H9 (cell line): ENCODE results near the gene PRKAG1. TPM values are rescaled to one million over a fixed set of nuclear protein-coding genes. Genes with fewer than 3 reads are reported as not detected.

Experiments used
- DNase-seq: peaks from one replicate; pipeline ENCODE4 v3.0.0-alpha.2; 2017
- H2AFZ ChIP-seq: one replicate; pipeline ENCODE4 v1.6.1; 2013; ENCODE audit warnings: mild to moderate bottlenecking, low read length, control low read depth, moderate library complexity
- H2AK5ac ChIP-seq: 2 replicates; pipeline ENCODE4 v1.6.1; 2013; ENCODE audit warnings: low read length, control low read depth, mixed read lengths; ENCODE audit not compliant: insufficient read length
- H2BK120ac ChIP-seq: one replicate; pipeline ENCODE4 v1.6.1; 2013; ENCODE audit warnings: low read depth, mild to moderate bottlenecking, low read length, control low read depth, inconsistent platforms; ENCODE audit not compliant: poor library complexity, severe bottlenecking
- H2BK12ac ChIP-seq: 2 replicates; pipeline ENCODE4 v1.6.1; 2013; ENCODE audit warnings: low read length, control low read depth, mixed read lengths, low read depth; ENCODE audit not compliant: insufficient read length
- H2BK15ac ChIP-seq: 2 replicates; pipeline ENCODE4 v1.6.1; 2013; ENCODE audit warnings: low read depth, low read length, control low read depth
- H2BK20ac ChIP-seq: one replicate; pipeline ENCODE4 v1.6.1; 2013; ENCODE audit warnings: low read depth, mild to moderate bottlenecking, low read length, control low read depth, inconsistent platforms; ENCODE audit not compliant: poor library complexity, severe bottlenecking
- H2BK5ac ChIP-seq: 2 replicates; pipeline ENCODE4 v1.6.1; 2013; ENCODE audit warnings: low read length, control low read depth, mixed read lengths; ENCODE audit not compliant: insufficient read length
- H3K14ac ChIP-seq: 2 replicates; pipeline ENCODE4 v1.6.1; 2013; ENCODE audit warnings: low read length, control low read depth; ENCODE audit not compliant: insufficient read depth
- H3K18ac ChIP-seq: 2 replicates; pipeline ENCODE4 v1.6.1; 2013; ENCODE audit warnings: low read depth, mild to moderate bottlenecking, mixed read lengths, low read length, control low read depth; ENCODE audit not compliant: insufficient read length
- H3K23ac ChIP-seq: 2 replicates; pipeline ENCODE4 v1.6.1; 2013; ENCODE audit warnings: low read length, control low read depth, mixed read lengths, low read depth; ENCODE audit not compliant: insufficient read length
- H3K23me2 ChIP-seq: 2 replicates; pipeline ENCODE4 v1.6.1; 2013; ENCODE audit warnings: low read depth, mild to moderate bottlenecking, mixed read lengths, low read length, control low read depth; ENCODE audit not compliant: insufficient read length, poor library complexity, severe bottlenecking
- H3K27ac ChIP-seq: 2 replicates; pipeline ENCODE4 v1.5.1; 2013; ENCODE audit warnings: low read length, control low read depth, mixed read lengths, low read depth; ENCODE audit not compliant: insufficient read length
- H3K27me3 ChIP-seq: 2 replicates; pipeline ENCODE4 v1.6.1; 2013; ENCODE audit warnings: low read length, control low read depth, inconsistent platforms; ENCODE audit not compliant: insufficient read depth
- H3K4ac ChIP-seq: 2 replicates; pipeline ENCODE4 v1.6.1; 2013; ENCODE audit warnings: low read depth, mild to moderate bottlenecking, control low read depth, inconsistent platforms, low read length, moderate library complexity
- H3K4me1 ChIP-seq: 2 replicates; pipeline ENCODE4 v1.6.1; 2013; ENCODE audit warnings: low read length, control low read depth, inconsistent platforms; ENCODE audit not compliant: insufficient read depth
- H3K4me2 ChIP-seq: 2 replicates; pipeline ENCODE4 v1.6.1; 2013; ENCODE audit warnings: low read length, control low read depth, mixed read lengths; ENCODE audit not compliant: insufficient read length, insufficient read depth
- H3K56ac ChIP-seq: 2 replicates; pipeline ENCODE4 v1.6.1; 2013; ENCODE audit warnings: low read depth, mild to moderate bottlenecking, mixed read lengths, low read length, control low read depth; ENCODE audit not compliant: insufficient read length
- H3K79me1 ChIP-seq: 2 replicates; pipeline ENCODE4 v1.6.1; 2013; ENCODE audit warnings: low read depth, mild to moderate bottlenecking, moderate library complexity, low read length, control low read depth, inconsistent platforms; ENCODE audit not compliant: insufficient read depth, poor library complexity, severe bottlenecking
- H3K79me2 ChIP-seq: 2 replicates; pipeline ENCODE4 v1.6.1; 2013; ENCODE audit warnings: low read length, control low read depth, inconsistent platforms; ENCODE audit not compliant: insufficient read depth
- H3K9ac ChIP-seq: 2 replicates; pipeline ENCODE4 v1.6.1; 2013; ENCODE audit warnings: low read length, control low read depth, mixed read lengths; ENCODE audit not compliant: insufficient read length; ENCODE audit errors: extremely low read depth
- H3K9me3 ChIP-seq: one replicate; pipeline ENCODE4 v1.6.1; 2013; ENCODE audit warnings: low read depth, low read length, inconsistent platforms; ENCODE audit not compliant: control insufficient read depth
- H3T11ph ChIP-seq: one replicate; pipeline ENCODE4 v1.6.1; 2013; ENCODE audit warnings: mild to moderate bottlenecking, low read length, control low read depth, inconsistent platforms
- H4K20me1 ChIP-seq: one replicate; pipeline ENCODE4 v1.6.1; 2013; ENCODE audit not compliant: control insufficient read depth, insufficient read length, insufficient read depth
- H4K5ac ChIP-seq: 2 replicates; pipeline ENCODE4 v1.6.1; 2013; ENCODE audit warnings: low read depth, mild to moderate bottlenecking, mixed read lengths, low read length, control low read depth; ENCODE audit not compliant: insufficient read length
- H4K8ac ChIP-seq: replicated peaks from 2 replicates; pipeline ENCODE4 v1.6.1; 2013; ENCODE audit warnings: low read length, control low read depth, mixed read lengths, low read depth; ENCODE audit not compliant: insufficient read length
- H4K91ac ChIP-seq: 2 replicates; pipeline ENCODE4 v1.6.1; 2013; ENCODE audit warnings: low read depth, mild to moderate bottlenecking, moderate library complexity, mixed read lengths, low read length, control low read depth; ENCODE audit not compliant: insufficient read length
- H3K27ac Mint-ChIP-seq, 3 experiments: 2 replicates in 2 of 3; 3 replicates in 1 of 3; pipeline ENCODE4 v1.8.0; 2020 to 2021; ENCODE audit warnings: mixed read lengths in 3 of 3, mild to moderate bottlenecking in 1 of 3, moderate library complexity in 1 of 3
- H3K27me3 Mint-ChIP-seq: 2 replicates; pipeline ENCODE4 v1.8.0; 2021; ENCODE audit warnings: low read depth, mild to moderate bottlenecking, moderate library complexity, mixed read lengths
- H3K36me3 Mint-ChIP-seq, 3 experiments: 2 replicates in 2 of 3; 3 replicates in 1 of 3; pipeline ENCODE4 v1.8.0; 2020 to 2021; ENCODE audit warnings: low read depth in 3 of 3, mixed read lengths in 3 of 3; ENCODE audit not compliant: insufficient read depth in 1 of 3
- H3K4me1 Mint-ChIP-seq, 2 experiments: 2 replicates each; pipeline ENCODE4 v1.8.0; 2020; ENCODE audit warnings: mixed read lengths in 2 of 2
- H3K4me3 Mint-ChIP-seq, 2 experiments: 2 replicates in 1 of 2; 3 replicates in 1 of 2; pipeline ENCODE4 v1.8.0; 2020 to 2021; ENCODE audit warnings: mild to moderate bottlenecking in 2 of 2, mixed read lengths in 2 of 2, moderate library complexity in 1 of 2
- H3K9me3 Mint-ChIP-seq, 2 experiments: 2 replicates in 1 of 2; 3 replicates in 1 of 2; pipeline ENCODE4 v1.8.0; 2020; ENCODE audit warnings: mild to moderate bottlenecking in 2 of 2, mixed read lengths in 2 of 2, moderate library complexity in 1 of 2
- CTCF ChIP-seq: fragments of 200-600 bp; sonication (generic); conservative IDR thresholded peaks from 3 replicates; pipeline ENCODE4 v1.8.0; 2021; ENCODE audit warnings: antibody characterized with exemption, mild to moderate bottlenecking
- WGBS: extraction: QIAGEN DNeasy Blood & Tissue Kit; methylation state at CpG from one replicate; pipeline ENCODE4 v1.1.7; 2013; ENCODE audit warnings: missing lambda C conversion rate, low lambda C conversion rate, mixed read lengths; ENCODE audit not compliant: insufficient read length; ENCODE audit errors: extremely low coverage; 5-methylcytosine and 5-hydroxymethylcytosine counted together
- total RNA-seq: library from RNA; stranded (reverse); gene quantifications from 2 replicates; pipeline ENCODE4 v1.2.1, GENCODE V29; 2021

The PRKAG1 gene
- total RNA-seq, 1 experiment from 2014 or later: 34.8 TPM

GRCh38 chr12:49008943-49009342 is 9.6 kb downstream of the PRKAG1 start:
- Histone ChIP-seq H2BK120ac (no peak overlapping the region), H3K14ac (no peak overlapping the region), H3K9ac (no peak overlapping the region), H3K23me2 (no peaks in the 10 kb centered on the region), H3K27me3 (no peaks in the 10 kb centered on the region), H2BK12ac (no peak overlapping the region), H4K5ac (no peak overlapping the region), H4K8ac (no peak overlapping the region), H3K79me2 (no peaks in the 10 kb centered on the region), H2BK15ac (no peak overlapping the region), H4K91ac (no peak overlapping the region), H3T11ph (no peak overlapping the region), H3K18ac (no peak overlapping the region), H3K79me1 (no peaks in the 10 kb centered on the region), H2BK20ac (no peak overlapping the region), H2BK5ac (no peak overlapping the region), H3K56ac (no peak overlapping the region), H2AK5ac (no peak overlapping the region), H3K4me1 (no peaks in the 10 kb centered on the region), H3K27ac (no peak overlapping the region), H3K4ac (no peak overlapping the region), H3K9me3 (no peaks in the 10 kb centered on the region), H4K20me1 (no peaks in the 10 kb centered on the region), H3K4me2 (no peak overlapping the region), H2AFZ (no peak overlapping the region), H3K23ac (no peak overlapping the region)
- Mint-ChIP-seq H3K27me3 (no peaks in the 10 kb centered on the region; the same call in 1 of the 2 replicates), H3K36me3 (peaks cover 0 to 16% (median 2%) of the 10 kb centered on the region in 3 experiments; a peak in 3 of 7 replicates), H3K9me3 (no peaks in the 10 kb centered on the region), H3K4me3 (no peak overlapping the region), H3K27ac (no peak overlapping the region), H3K4me1 (peaks cover 4 to 5% of the 10 kb centered on the region in 2 experiments; a peak in 3 of 4 replicates)
- no peak for DNase-seq
- TF ChIP-seq CTCF: no peak
- WGBS: no CpG with 5 or more reads among the region's 1 CpG
